Measurements from ENCODE around the gene ZNF827.
A peak's percentile ranks its signal among the peaks of the same experiment; 100 is the strongest.

The ZNF827 gene

GRCh38 chr4:145743641-145744040, 195.0 kb downstream of the ZNF827 start:
- no peak for DNase-seq

GRCh38 chr4:145740806-145741205, 197.8 kb downstream of the ZNF827 start:
- no peak for DNase-seq

- no peak for DNase-seq
Measured at GRCh38 chr4:145739845-145740244, 198.8 kb downstream of the ZNF827 start.

- DNase-seq = no peak
Measured at GRCh38 chr4:145736241-145736831, 202.3 kb downstream of the ZNF827 start.

- no peak for DNase-seq
Measured at GRCh38 chr4:145735827-145736226, 202.8 kb downstream of the ZNF827 start.

GRCh38 chr4:145735347-145735675, 203.3 kb downstream of the ZNF827 start:
- DNase-seq = no peak

- DNase-seq = no peak
Measured at GRCh38 chr4:145734576-145735346, 203.9 kb downstream of the ZNF827 start.

GRCh38 chr4:145734031-145734430, 204.6 kb downstream of the ZNF827 start:
- DNase-seq = no peak

GRCh38 chr4:145732895-145733880, 205.4 kb downstream of the ZNF827 start:
- DNase-seq = peak; percentile 94

GRCh38 chr4:145732001-145732815, 206.4 kb downstream of the ZNF827 start:
- peak; percentile 12 for DNase-seq

GRCh38 chr4:145731028-145731427, 207.6 kb downstream of the ZNF827 start:
- DNase-seq = no peak

- no peak for DNase-seq
Measured at GRCh38 chr4:145730026-145730425, 208.6 kb downstream of the ZNF827 start.

- DNase-seq = no peak
Measured at GRCh38 chr4:145723336-145723735, 215.3 kb downstream of the ZNF827 start.

GRCh38 chr4:145722561-145722960, 216.1 kb downstream of the ZNF827 start:
- no peak for DNase-seq

- no peak for DNase-seq
Measured at GRCh38 chr4:145720656-145721055, 218.0 kb downstream of the ZNF827 start.

GRCh38 chr4:145719752-145720624, 218.6 kb downstream of the ZNF827 start:
- DNase-seq = no peak

GRCh38 chr4:145716661-145717200, 221.9 kb downstream of the ZNF827 start:
- DNase-seq = no peak

- DNase-seq = no peak
Measured at GRCh38 chr4:145716200-145716599, 222.4 kb downstream of the ZNF827 start.

- no peak for DNase-seq
Measured at GRCh38 chr4:145709843-145710242, 228.8 kb downstream of the ZNF827 start.

GRCh38 chr4:145709336-145709735, 229.3 kb downstream of the ZNF827 start:
- DNase-seq = no peak

All from midbrain (tissue), 1 donor.